ENCODE measurements around the gene ASPA. TPM values are rescaled to one million over a fixed set of nuclear protein-coding genes. Genes with fewer than 3 reads are reported as not detected.

The ASPA gene
- total RNA-seq, 1 experiment from 2014 or later, result not detected

- Histone ChIP-seq H3K36me3 (ENCODE audit: insufficient read depth, low read length, poor library complexity, severe bottlenecking) (no peaks in the 10 kb centered on the region), H3K9me3 (ENCODE audit: low read depth, low read length, poor library complexity, severe bottlenecking) (no peaks in the 10 kb centered on the region), H3K27ac (ENCODE audit: low read depth, low read length, poor library complexity, severe bottlenecking) (no peak overlapping the region), H3K4me1 (ENCODE audit: insufficient read depth, low read length, poor library complexity, severe bottlenecking) (no peaks in the 10 kb centered on the region), H3K4me3 (ENCODE audit: low read depth, low read length, poor library complexity, severe bottlenecking) (no peak overlapping the region), H3K27me3 (replicated peaks; ENCODE audit: insufficient read depth, low read depth, low read length, poor library complexity) (peaks cover 11% of the 10 kb centered on the region)
- intact Hi-C loops (cut with micrococcal nuclease; ENCODE audit: unreplicated experiment), result no loop called here
- BruUV-seq (replicated peaks), result no TSS peak
- TF ChIP-seq EZH2 (IDR thresholded peaks at IDR 0.05; ENCODE audit: borderline replicate concordance, low read depth, low read length, poor library complexity, severe bottlenecking), result no peak
- TF ChIP-seq CTCF (conservative IDR thresholded peaks at IDR 0.05; ENCODE audit: low read depth, low read length), result no peak
- no peak for DNase-seq (ENCODE audit: low spot score)
- ChIA-PET CTCF (no interaction called here), POLR2A (ENCODE audit: low non-redundant PET) (no interaction called here)
Measured at GRCh38 chr17:3497101-3497500, 21.3 kb downstream of the ASPA start.

GRCh38 chr17:3501344-3501743, 25.5 kb downstream of the ASPA start:
- POLR2A ChIA-PET (ENCODE audit: low non-redundant PET), result no interaction called here
- Histone ChIP-seq H3K27me3 (replicated peaks; ENCODE audit: insufficient read depth, low read depth, low read length, poor library complexity) (peaks cover 3% of the 10 kb centered on the region), H3K27ac (ENCODE audit: low read depth, low read length, poor library complexity, severe bottlenecking) (no peak overlapping the region), H3K4me3 (ENCODE audit: low read depth, low read length, poor library complexity, severe bottlenecking) (no peak overlapping the region), H3K9me3 (ENCODE audit: low read depth, low read length, poor library complexity, severe bottlenecking) (no peaks in the 10 kb centered on the region), H3K36me3 (ENCODE audit: insufficient read depth, low read length, poor library complexity, severe bottlenecking) (no peaks in the 10 kb centered on the region), H3K4me1 (ENCODE audit: insufficient read depth, low read length, poor library complexity, severe bottlenecking) (no peaks in the 10 kb centered on the region)
- no TSS peak for BruUV-seq (replicated peaks)
- intact Hi-C loops (cut with micrococcal nuclease; ENCODE audit: unreplicated experiment), result no loop called here
- no peak for DNase-seq (ENCODE audit: low spot score)
- TF ChIP-seq CTCF (conservative IDR thresholded peaks at IDR 0.05; ENCODE audit: low read depth, low read length) (no peak), EZH2 (IDR thresholded peaks at IDR 0.05; ENCODE audit: borderline replicate concordance, low read depth, low read length, poor library complexity, severe bottlenecking) (no peak)
- CTCF ChIA-PET, result interaction anchor here (0.7 kb wide), 1 partner anchor 39 kb away, joined by 3 read pairs; no protein-coding TSS in a partner anchor

- intact Hi-C loops (cut with micrococcal nuclease; ENCODE audit: unreplicated experiment), result no loop called here
- Histone ChIP-seq H3K4me1 (ENCODE audit: insufficient read depth, low read length, poor library complexity, severe bottlenecking) (no peaks in the 10 kb centered on the region), H3K36me3 (ENCODE audit: insufficient read depth, low read length, poor library complexity, severe bottlenecking) (no peaks in the 10 kb centered on the region), H3K4me3 (ENCODE audit: low read depth, low read length, poor library complexity, severe bottlenecking) (no peak overlapping the region), H3K27ac (ENCODE audit: low read depth, low read length, poor library complexity, severe bottlenecking) (no peak overlapping the region), H3K27me3 (replicated peaks; ENCODE audit: insufficient read depth, low read depth, low read length, poor library complexity) (no peaks in the 10 kb centered on the region), H3K9me3 (ENCODE audit: low read depth, low read length, poor library complexity, severe bottlenecking) (no peaks in the 10 kb centered on the region)
- no peak for TF ChIP-seq CTCF (conservative IDR thresholded peaks at IDR 0.05; ENCODE audit: low read depth, low read length)
- no peak for TF ChIP-seq EZH2 (IDR thresholded peaks at IDR 0.05; ENCODE audit: borderline replicate concordance, low read depth, low read length, poor library complexity, severe bottlenecking)
- ChIA-PET CTCF (no interaction called here), POLR2A (ENCODE audit: low non-redundant PET) (no interaction called here)
- DNase-seq (ENCODE audit: low spot score), result no peak
- no TSS peak for BruUV-seq (replicated peaks)
Measured at GRCh38 chr17:3502466-3502865, 26.7 kb downstream of the ASPA start.

Data from A673 (cell line).